Esophagus muscularis mucosa (tissue), 4 donors: Measurements from ENCODE around the gene PLAAT3.

Experiments used
- CTCF ChIP-seq, 3 experiments: fragments of 200-600 bp in 2 of 3; fragments of 450-650 bp in 1 of 3; sonication (generic) in 2 of 3; IDR thresholded peaks; one replicate each; pipeline ENCODE4 v1.5.1; 2017 to 2019; ENCODE audit warnings: antibody characterized with exemption in 3 of 3, mild to moderate bottlenecking in 2 of 3, moderate library complexity in 1 of 3
- EP300 ChIP-seq: sonication (generic); formaldehyde crosslinking; IDR thresholded peaks from one replicate; pipeline ENCODE4 v1.6.1; 2017; ENCODE audit warnings: antibody characterized with exemption
- POLR2A ChIP-seq: fragments of 450-650 bp; IDR thresholded peaks from one replicate; pipeline ENCODE4 v1.6.1; 2017; ENCODE audit warnings: antibody characterized with exemption, moderate library complexity, mild to moderate bottlenecking, low read depth
- POLR2AphosphoS5 ChIP-seq, 2 donors: sonication (generic); formaldehyde crosslinking; IDR thresholded peaks; one replicate each; pipeline ENCODE4 v1.6.1; 2017; ENCODE audit warnings: antibody characterized with exemption in 2 of 2

- no peak for TF ChIP-seq CTCF (IDR thresholded peaks at IDR 0.05)
- no peak for TF ChIP-seq POLR2A
- TF ChIP-seq POLR2AphosphoS5 (IDR thresholded peaks at IDR 0.05), result no peak
- TF ChIP-seq EP300, result no peak
Observed at GRCh38 chr11:63583357-63583677, 30.9 kb downstream of the PLAAT3 start.
